ENCODE data around the gene SBF2.
"Not testable (repeated sequence)": the region's sequence is repeated elsewhere in the genome, so short reads cannot be mapped to it uniquely, and the experiment has no call there.

SBF2 gene

GRCh38 chr11:10072841-10073240, 221.2 kb downstream of the SBF2 start:
- DNase-seq = no peak

- DNase-seq = no peak
These were observed 221.9 kb downstream of the SBF2 start for GRCh38 chr11:10072142-10072541.

- no peak for DNase-seq
These were observed 226.3 kb downstream of the SBF2 start for GRCh38 chr11:10067629-10068300.

DNA sequence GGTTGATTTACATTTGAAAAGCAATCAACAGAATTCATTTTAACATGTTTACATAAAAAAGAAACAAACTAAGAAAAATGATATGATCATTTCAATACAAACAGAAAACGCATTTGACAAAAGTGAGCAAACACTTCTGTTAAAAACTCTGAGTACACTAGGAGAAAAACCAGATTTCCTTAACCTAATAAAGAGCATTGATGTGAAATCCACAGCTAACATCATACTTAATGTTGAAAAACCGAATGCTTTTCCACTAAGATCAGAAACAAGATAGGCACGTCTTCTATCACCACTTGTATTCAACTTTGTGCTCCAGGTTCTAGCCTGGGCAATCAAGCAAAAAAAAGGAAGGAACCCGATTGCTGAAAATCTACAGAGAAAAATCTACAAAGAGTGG, 227.6 kb downstream of the SBF2 start:
- no peak for DNase-seq

DNA sequence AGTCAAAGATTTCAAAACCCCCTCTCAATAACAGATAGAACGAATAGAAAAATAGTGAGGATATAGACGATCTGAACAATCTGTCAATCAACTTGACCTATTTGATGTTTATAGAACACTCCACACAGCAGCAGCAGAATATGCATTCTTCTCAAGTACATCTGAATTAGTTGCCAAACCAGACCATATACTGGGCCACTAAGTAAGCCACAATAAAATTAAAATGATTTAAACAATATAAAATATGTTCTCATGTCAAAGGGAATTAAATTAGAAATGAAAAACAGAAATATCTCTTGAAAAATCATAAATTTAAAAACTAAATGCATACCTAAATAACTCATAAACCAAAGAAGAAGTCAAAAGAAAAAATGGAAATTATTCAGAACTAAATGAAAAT, 229.2 kb downstream of the SBF2 start:
- no peak for DNase-seq

- DNase-seq = no peak
These were observed 235.7 kb downstream of the SBF2 start for GRCh38 chr11:10058356-10058755.

DNA sequence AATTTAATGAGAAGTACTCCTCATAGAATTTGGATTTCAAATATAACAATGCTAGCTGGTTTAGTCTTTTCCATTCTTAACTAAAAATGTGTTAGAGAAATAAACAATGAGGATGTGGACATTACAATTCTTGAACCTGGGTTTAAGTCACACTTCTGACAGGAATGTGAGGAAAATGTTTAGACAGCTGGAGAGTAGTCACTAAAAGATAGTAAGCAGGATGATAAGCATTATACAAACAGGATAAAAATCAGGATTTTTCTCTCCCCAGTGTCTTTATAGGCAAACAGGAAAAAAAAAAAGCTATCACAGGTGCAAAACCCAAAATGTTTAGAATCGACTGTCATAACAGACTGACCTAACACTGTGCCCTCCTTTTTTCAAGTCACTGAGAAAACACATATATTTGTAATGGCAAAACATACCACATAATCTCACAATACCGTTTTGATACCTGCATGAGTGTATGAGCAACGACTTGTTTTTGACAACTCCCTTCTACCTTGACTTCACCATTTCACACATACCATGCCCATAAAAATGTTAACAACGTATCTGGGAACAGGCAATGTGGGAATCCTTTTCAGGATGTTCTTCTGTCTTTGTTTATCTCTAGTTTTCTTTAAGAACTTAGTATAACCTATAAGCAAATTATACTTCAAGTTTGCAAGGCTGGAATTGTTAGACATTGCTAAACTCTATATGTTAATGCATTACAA, 242.0 kb downstream of the SBF2 start:
- DNase-seq = no peak

DNA sequence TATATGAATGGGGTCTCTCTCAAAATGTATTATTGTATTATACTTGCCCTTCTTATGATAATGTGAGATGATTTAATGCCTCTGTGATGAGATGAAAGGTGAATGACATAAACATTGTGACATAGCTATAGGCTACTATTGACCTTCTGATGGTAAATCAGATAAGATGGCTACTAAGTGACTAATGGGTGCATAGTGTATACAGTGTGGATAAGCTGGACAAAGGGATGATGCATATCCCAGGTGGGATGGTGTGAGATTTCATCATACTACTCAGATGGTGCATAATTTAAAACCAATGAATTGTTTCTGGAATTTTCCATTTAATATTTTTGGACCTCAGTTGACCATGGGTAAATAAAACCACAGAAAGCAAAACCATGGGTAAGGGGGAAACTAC, 243.5 kb downstream of the SBF2 start:
- DNase-seq = no peak

GRCh38 chr11:10049756-10050155, 244.3 kb downstream of the SBF2 start:
- no peak for DNase-seq

DNA sequence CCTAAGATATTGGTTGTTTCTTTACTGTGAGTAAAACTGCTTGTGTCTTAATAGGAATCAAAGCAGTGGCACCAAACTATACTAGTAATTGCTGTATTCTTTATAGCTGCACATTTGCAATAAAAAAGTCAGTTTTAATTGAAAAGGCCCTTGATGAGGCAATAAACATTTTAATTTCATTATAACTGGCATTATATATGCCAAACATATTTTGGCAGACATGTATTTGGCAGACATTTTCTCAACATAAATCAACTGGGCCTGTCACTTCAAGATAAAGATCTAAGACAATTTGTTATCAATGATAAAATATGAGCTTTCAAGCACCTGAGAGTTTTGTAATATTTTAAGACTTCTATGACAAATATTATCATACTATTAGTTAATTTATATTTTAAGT, 245.7 kb downstream of the SBF2 start:
- DNase-seq = no peak

GRCh38 chr11:10044618-10045017, 249.4 kb downstream of the SBF2 start:
- DNase-seq = no peak

GRCh38 chr11:10042699-10043098, 251.3 kb downstream of the SBF2 start:
- no peak for DNase-seq

DNA sequence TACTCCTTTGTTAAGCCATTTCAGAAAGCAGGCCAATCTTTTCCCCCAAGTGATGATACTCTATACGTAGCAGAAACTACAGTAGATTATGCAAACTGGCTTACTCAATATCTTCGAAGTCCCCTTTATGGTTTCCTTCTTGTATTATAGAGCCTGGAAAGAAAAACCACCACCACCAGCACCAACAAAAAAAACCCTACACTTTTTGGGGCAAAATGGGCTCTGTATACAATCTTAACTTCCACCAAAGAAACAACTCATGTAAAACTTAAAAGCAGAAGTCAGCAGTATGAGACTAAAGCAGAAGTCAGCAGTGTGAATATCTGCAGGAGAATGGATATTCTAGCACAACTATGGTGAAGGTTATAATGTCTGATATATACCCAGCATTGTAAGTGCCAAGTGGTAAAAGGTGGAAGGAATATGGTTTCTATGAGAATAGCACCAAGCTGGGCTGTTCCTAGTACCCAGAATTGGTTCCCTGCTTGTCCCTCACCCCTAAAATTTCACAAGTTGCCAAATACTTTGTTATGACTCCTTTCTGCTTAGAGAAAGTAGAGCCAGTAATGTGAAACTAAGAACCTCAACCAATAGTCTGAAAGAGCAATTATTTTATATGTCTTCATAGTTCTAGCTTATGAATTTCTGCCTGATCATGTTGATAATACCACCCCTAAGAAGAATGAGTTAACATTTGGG, 252.1 kb downstream of the SBF2 start:
- no peak for DNase-seq

DNA sequence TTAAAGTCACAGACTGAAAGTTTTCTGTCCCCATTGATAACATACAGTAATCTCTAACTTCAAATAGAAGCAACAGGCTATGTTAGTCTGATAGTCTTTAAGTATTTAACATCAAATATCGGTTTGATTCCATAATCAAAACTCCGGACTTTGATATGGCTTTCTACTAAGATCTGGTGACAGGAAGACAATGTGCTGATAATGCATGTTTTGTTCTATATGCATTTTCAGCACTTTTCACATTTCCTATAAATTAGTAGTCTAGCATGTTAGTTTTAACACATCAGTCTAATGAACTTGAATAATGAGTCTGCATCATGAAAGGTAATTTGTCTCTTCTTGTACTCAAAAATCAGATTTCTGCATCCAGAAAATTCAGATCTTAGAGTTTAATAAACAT, 252.7 kb downstream of the SBF2 start:
- DNase-seq = no peak

GRCh38 chr11:10038521-10039302, 255.3 kb downstream of the SBF2 start:
- no peak for DNase-seq

GRCh38 chr11:10035932-10036331, 258.1 kb downstream of the SBF2 start:
- DNase-seq = not testable (repeated sequence)

- DNase-seq = no peak
These were observed 261.1 kb downstream of the SBF2 start for GRCh38 chr11:10032935-10033334.

DNA sequence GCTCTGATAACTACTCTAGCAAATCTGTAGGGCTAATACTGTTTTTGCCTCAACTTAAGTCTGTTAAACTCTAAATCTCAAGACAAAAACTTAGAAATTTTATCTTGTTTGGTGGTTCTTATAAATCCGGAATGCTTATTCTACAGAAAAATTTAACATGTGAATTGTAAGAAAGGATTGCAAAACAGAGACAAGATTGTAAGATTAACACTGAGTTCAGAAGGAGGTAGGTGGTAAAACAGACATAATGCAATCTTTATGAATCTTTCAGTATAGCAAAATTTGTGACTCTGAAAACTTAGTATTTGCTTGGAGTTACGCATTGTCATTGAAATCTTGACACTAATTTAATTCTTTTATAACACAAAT, 263.9 kb downstream of the SBF2 start:
- DNase-seq = no peak

DNA sequence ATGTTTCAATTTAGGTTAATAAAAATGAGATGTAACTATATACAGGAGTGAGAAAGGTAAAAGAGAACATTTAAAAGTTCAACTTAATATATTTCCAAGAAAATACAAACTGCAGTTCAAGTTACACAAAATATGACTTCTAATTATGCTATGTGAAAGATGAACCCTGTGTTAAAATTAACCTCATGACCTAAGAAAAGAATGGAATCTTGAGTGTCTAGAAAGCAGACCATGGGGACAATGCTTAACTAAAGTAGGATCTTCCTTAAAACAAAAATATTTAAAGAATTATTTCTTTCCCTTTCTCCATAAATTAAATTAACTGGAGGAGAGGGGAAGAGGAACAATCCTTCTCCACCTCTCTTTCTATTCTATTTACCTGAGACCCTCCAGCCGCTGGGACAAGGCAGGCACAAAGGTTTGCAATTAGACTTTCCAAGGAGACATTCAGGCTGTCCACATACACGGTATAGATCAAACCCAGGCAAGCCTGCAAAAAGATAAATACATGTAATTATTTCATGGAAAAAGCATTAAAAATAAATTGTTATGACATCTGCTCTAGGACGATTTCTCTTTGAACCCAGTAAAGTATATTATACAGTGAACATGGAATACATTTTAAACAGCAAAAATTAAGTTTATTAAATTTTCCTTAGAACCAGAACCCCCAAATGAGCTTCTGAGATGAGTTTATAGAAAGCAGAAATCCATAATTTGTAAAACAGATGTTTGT, 264.5 kb downstream of the SBF2 start:
- DNase-seq = no peak

DNA sequence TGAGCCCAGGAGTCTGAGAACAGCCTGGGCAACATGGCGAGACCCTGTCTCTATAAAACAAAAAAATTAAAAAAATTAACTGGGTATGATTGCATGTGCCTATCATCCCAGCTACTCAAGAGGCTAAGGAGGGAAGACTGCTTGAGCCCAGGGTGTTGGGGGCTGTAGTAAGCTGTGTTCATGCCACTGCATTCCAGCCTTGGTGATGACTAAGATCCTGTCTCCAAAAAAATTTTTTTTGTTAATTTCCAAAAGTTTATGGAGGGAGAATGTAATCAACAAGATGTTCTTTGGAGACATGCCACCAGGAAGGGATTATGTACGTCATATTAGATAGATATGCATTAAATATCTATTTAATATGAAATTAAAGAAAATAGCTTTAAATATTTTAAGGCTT, 267.5 kb downstream of the SBF2 start:
- DNase-seq = no peak

- no peak for DNase-seq
These were observed 270.8 kb downstream of the SBF2 start for GRCh38 chr11:10023212-10023611.
